Cardiac muscle cell (in vitro differentiated cells and primary cell): ENCODE measurements around the gene ACER3. TPM values are rescaled to one million over a fixed set of nuclear protein-coding genes. Genes with fewer than 3 reads are reported as not detected.

Source experiments
- DNase-seq, 2 donors: peaks; one replicate each; pipeline versions ENCODE4 v3.0.0 to v3.0.0-alpha.2; 2010 to 2017; ENCODE audit warnings: low read depth in 1 of 2, low spot score in 1 of 2
- H3K27ac ChIP-seq: fragments of 200-600 bp; sonication (generic); 2 replicates; pipeline ENCODE4 v1.5.1; 2016
- H3K27me3 ChIP-seq: fragments of 200-600 bp; sonication (generic); 2 replicates; pipeline ENCODE4 v1.6.0; 2016; ENCODE audit warnings: control low read depth
- H3K36me3 ChIP-seq: fragments of 200-600 bp; sonication (generic); 2 replicates; pipeline ENCODE4 v1.5.1; 2016; ENCODE audit warnings: control low read depth
- H3K4me1 ChIP-seq: fragments of 200-600 bp; sonication (generic); 2 replicates; pipeline ENCODE4 v1.8.1; 2017; ENCODE audit warnings: low read depth, mild to moderate bottlenecking, mixed run types
- H3K4me3 ChIP-seq: fragments of 200-600 bp; sonication (generic); 2 replicates; pipeline ENCODE4 v1.5.1; 2016; ENCODE audit warnings: mild to moderate bottlenecking
- H3K9me3 ChIP-seq: fragments of 200-600 bp; sonication (generic); 2 replicates; pipeline ENCODE4 v1.5.1; 2017; ENCODE audit warnings: low read depth, mild to moderate bottlenecking, control low read depth
- polyA plus RNA-seq: library from polyadenylated mRNA; unstranded; fragments of >200 nt; fragmentation: Nextera tagmentation; extraction: Ambion mirVana; gene quantifications from 2 replicates; pipeline ENCODE4 v1.2.1, GENCODE V29; 2016
- total RNA-seq: library from RNA; depleted of rRNA; stranded (reverse); fragments of >200 nt; gene quantifications from 2 replicates; pipeline ENCODE4 v1.2.3, GENCODE V29; 2016
- TF ChIP-seq, protein P1 (sequence below): IDR thresholded peaks from 2 replicates; pipeline ENCODE4 v1.5.1; 2012; ENCODE audit warnings: low read depth, mild to moderate bottlenecking, low read length

The ACER3 gene
- total and polyA plus RNA-seq, 2 experiments from 2014 or later = 5.6 to 9.8 TPM

DNA sequence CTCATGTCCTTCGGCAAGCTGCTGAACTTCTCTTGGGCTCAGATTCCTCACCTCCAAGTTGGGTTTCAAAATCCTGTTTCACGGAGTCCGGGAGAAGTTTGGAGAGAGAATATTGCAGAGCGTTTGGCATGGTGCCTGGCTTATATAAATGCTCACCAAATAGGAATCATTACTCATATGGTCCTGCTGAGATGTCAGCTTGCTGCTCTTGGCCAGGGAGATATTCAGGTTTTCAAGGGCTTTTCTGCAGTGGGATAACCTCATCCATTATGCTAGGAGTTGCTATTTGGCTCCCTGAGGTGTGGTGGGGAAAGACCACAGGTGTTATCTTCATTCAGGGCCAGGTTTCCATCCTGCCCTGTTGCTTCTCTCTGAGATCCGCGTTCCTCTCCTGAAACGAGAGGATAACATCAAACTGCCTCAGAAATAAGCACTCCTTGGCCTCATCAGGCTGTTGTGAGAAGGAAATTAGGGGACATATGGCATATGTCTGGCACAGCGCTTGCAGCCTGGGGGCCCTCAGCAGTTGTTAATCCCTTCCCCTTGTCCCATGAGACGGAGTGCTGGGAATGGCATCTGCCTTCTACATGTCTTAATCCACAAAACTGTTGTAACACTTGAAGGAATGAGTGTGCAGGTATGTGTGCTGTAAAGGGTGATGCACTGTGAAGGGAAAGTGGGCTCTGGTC is 29.9 kb upstream of the ACER3 start:
- Histone ChIP-seq H3K27ac (no peak overlapping the region), H3K36me3 (no peaks in the 10 kb centered on the region), H3K4me3 (no peak overlapping the region), H3K27me3 (no peaks in the 10 kb centered on the region), H3K9me3 (no peaks in the 10 kb centered on the region), H3K4me1 (no peaks in the 10 kb centered on the region)
- TF ChIP-seq, protein P1, sequence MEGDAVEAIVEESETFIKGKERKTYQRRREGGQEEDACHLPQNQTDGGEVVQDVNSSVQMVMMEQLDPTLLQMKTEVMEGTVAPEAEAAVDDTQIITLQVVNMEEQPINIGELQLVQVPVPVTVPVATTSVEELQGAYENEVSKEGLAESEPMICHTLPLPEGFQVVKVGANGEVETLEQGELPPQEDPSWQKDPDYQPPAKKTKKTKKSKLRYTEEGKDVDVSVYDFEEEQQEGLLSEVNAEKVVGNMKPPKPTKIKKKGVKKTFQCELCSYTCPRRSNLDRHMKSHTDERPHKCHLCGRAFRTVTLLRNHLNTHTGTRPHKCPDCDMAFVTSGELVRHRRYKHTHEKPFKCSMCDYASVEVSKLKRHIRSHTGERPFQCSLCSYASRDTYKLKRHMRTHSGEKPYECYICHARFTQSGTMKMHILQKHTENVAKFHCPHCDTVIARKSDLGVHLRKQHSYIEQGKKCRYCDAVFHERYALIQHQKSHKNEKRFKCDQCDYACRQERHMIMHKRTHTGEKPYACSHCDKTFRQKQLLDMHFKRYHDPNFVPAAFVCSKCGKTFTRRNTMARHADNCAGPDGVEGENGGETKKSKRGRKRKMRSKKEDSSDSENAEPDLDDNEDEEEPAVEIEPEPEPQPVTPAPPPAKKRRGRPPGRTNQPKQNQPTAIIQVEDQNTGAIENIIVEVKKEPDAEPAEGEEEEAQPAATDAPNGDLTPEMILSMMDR = no peak
- DNase-seq = peak in 1 of 2 donors; percentile 77

DNA sequence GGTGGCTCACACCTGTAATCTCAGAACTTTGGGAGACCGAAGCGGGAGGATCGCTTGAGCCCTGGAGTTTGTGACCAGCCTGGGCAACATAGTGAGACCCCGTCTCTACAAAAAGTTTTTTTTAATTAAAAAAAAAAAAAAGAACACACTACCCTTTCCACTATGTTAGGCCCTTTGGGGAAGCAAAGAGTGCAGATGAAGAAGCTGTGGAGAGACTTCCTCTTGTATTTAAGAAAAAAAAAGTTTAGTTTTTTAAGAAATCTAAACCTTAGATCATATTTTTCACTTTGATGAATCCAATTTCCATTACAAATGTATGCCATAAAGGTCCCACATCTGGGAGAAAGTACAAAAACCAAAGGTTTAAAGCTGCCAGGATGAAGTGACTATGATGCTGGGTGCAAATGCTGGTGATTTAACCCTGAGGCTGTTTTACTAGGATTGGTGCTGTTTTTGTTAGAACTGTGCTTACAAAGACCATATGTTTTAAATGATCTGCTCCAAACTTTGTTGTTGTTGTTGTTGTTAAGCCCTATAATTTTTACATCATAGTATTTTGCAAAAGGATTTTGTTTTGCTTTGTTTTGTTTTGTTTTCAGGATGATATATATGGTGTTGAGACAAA is 28.9 kb upstream of the ACER3 start:
- no peaks in the 10 kb centered on the region for H3K36me3 ChIP-seq
- TF ChIP-seq, protein P1 = no peak
- no peak for DNase-seq
- no peaks in the 10 kb centered on the region for H3K27me3 ChIP-seq
- H3K27ac ChIP-seq = no peak overlapping the region
- H3K9me3 ChIP-seq = no peaks in the 10 kb centered on the region
- H3K4me1 ChIP-seq = no peaks in the 10 kb centered on the region
- no peak overlapping the region for H3K4me3 ChIP-seq

DNA sequence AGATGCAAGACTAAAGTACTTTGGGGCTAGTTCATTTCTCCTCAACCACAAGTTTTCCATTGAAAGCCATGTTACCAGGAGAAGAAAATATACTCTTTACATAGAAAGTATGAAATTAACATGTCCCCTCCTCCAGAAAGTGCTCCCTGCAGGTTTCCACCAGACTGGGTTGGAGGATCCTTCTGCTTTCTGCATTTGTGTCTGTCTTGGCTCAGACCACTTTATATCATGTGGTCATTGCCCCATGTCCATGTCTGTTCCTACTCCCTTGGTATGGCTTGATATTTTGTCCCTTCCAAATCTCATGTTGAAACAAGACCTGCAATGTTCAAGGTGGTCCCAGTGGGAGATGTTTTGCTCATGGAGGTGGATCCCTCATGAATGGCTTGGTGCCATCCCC is 28.4 kb upstream of the ACER3 start:
- H3K4me1 ChIP-seq = peaks cover 4% of the 10 kb centered on the region
- H3K9me3 ChIP-seq = no peaks in the 10 kb centered on the region
- TF ChIP-seq, protein P1 = no peak
- H3K4me3 ChIP-seq = no peak overlapping the region
- DNase-seq = no peak
- H3K27me3 ChIP-seq = no peaks in the 10 kb centered on the region
- no peak overlapping the region for H3K27ac ChIP-seq
- H3K36me3 ChIP-seq = no peaks in the 10 kb centered on the region

DNA sequence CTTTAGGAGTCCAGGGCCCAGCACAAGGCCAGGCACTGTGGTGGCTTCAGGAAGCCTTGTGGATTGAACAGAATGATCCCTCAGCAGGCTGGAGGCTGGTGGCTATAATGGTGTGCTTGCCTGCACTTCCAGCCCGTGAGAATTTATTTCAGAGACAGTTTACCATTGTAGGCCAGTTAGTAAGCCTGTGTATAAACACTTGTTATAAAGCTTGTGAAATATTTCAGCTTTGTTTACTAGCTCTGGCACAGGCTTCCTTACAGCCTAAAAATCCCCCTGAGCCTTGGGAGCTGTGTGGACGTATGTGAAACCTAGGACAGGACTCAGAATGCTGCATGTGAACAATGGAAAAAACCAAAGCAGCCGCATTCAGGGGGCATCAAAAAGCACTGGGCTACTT is 26.6 kb upstream of the ACER3 start:
- Histone ChIP-seq H3K27ac (no peak overlapping the region), H3K4me1 (peaks cover 9% of the 10 kb centered on the region), H3K9me3 (no peaks in the 10 kb centered on the region), H3K4me3 (no peak overlapping the region), H3K36me3 (no peaks in the 10 kb centered on the region), H3K27me3 (no peaks in the 10 kb centered on the region)
- DNase-seq = no peak
- TF ChIP-seq, protein P1 = no peak

DNA sequence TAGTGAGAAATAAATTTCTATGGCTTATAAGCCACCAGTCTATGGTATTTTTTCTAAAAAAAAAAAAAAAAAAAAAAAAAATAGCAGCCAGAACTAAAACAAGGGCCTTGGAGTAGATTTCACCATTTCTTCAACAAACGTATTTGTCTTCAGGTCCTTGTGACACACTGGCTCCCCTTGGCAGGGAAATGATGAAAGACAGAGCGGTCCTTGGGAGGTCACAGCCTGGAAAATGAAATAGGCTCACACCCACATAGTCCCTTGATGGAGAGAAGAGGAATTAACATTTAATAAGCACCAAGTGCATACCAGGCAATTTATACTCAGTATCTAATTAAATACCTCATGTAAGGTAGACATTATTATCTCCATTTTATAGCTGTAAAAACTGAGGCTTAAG is 25.7 kb upstream of the ACER3 start:
- no peaks in the 10 kb centered on the region for H3K36me3 ChIP-seq
- H3K27me3 ChIP-seq = no peaks in the 10 kb centered on the region
- TF ChIP-seq, protein P1 = no peak
- no peak overlapping the region for H3K27ac ChIP-seq
- no peak overlapping the region for H3K4me3 ChIP-seq
- no peaks in the 10 kb centered on the region for H3K9me3 ChIP-seq
- peaks cover 9% of the 10 kb centered on the region for H3K4me1 ChIP-seq
- no peak for DNase-seq
